Keratinocyte (primary cell): ENCODE results near the gene TEAD4. TPM values are rescaled to one million over a fixed set of nuclear protein-coding genes. Genes with fewer than 3 reads are reported as not detected.

Source experiments
- DNase-seq: peaks from one replicate; pipeline ENCODE4 v3.0.0-alpha.2; 2011; ENCODE audit warnings: low read depth, missing footprints, low spot score
- FAIRE-seq: peaks from 2 replicates; lab custom pipeline; 2011; peaks lifted over from hg19 to GRCh38; lab: Jason Lieb, UNC
- H2AFZ ChIP-seq: 2 replicates; pipeline ENCODE4 v1.6.0; 2012; ENCODE audit warnings: low read length, control low read depth, inconsistent platforms; ENCODE audit not compliant: control insufficient read depth
- H3K27ac ChIP-seq: 2 replicates; pipeline ENCODE4 v1.5.1; 2011; ENCODE audit warnings: low read length; ENCODE audit not compliant: control insufficient read depth, insufficient read depth
- H3K27me3 ChIP-seq: 3 replicates; pipeline ENCODE4 v1.6.0; 2011; ENCODE audit warnings: low read length; ENCODE audit not compliant: control insufficient read depth, insufficient read depth; ENCODE audit errors: extremely low read depth
- H3K36me3 ChIP-seq, 2 experiments: 2 replicates in 1 of 2; 3 replicates in 1 of 2; pipeline ENCODE4 v1.5.1; 2011; ENCODE audit warnings: low read length in 2 of 2, mild to moderate bottlenecking in 1 of 2; ENCODE audit not compliant: control insufficient read depth in 2 of 2, insufficient read depth in 2 of 2; ENCODE audit errors: extremely low read depth in 1 of 2
- H3K4me1 ChIP-seq: 3 replicates; pipeline ENCODE4 v1.5.1; 2011; ENCODE audit warnings: low read length; ENCODE audit not compliant: control insufficient read depth, insufficient read depth; ENCODE audit errors: extremely low read depth
- H3K4me2 ChIP-seq: 3 replicates; pipeline ENCODE4 v1.6.0; 2011; ENCODE audit warnings: low read depth, low read length; ENCODE audit not compliant: control insufficient read depth, insufficient read depth; ENCODE audit errors: extremely low read depth
- H3K4me3 ChIP-seq, 3 experiments: fragments of 200-600 bp in 1 of 3; sonication (generic) in 1 of 3; 2 replicates in 2 of 3; 3 replicates in 1 of 3; pipeline ENCODE4 v1.5.1; 2011 to 2016; ENCODE audit warnings: low read length in 3 of 3, mild to moderate bottlenecking in 3 of 3, control low read depth in 2 of 3, inconsistent platforms in 1 of 3, low read depth in 1 of 3, mixed read lengths in 1 of 3, mixed run types in 1 of 3, moderate library complexity in 1 of 3; ENCODE audit not compliant: control insufficient read depth in 2 of 3, insufficient read depth in 2 of 3; ENCODE audit errors: extremely low read depth in 1 of 3
- H3K79me2 ChIP-seq: 2 replicates; pipeline ENCODE4 v1.6.0; 2012; ENCODE audit warnings: low read length; ENCODE audit not compliant: control insufficient read depth, insufficient read depth
- H3K9ac ChIP-seq: 3 replicates; pipeline ENCODE4 v1.6.0; 2011; ENCODE audit warnings: low read length; ENCODE audit not compliant: control insufficient read depth, insufficient read depth; ENCODE audit errors: extremely low read depth
- H3K9me1 ChIP-seq: 3 replicates; pipeline ENCODE4 v1.6.0; 2011; ENCODE audit warnings: low read length; ENCODE audit not compliant: control insufficient read depth, insufficient read depth; ENCODE audit errors: extremely low read depth
- H3K9me3 ChIP-seq: 2 replicates; pipeline ENCODE4 v1.5.1; 2012; ENCODE audit warnings: low read depth, low read length; ENCODE audit not compliant: control insufficient read depth
- H4K20me1 ChIP-seq: 3 replicates; pipeline ENCODE4 v1.6.0; 2011; ENCODE audit warnings: low read length; ENCODE audit not compliant: control insufficient read depth, insufficient read depth; ENCODE audit errors: extremely low read depth
- CTCF ChIP-seq, 3 experiments: IDR thresholded peaks in 1 of 3; conservative IDR thresholded peaks in 1 of 3; optimal IDR thresholded peaks in 1 of 3; 2 replicates in 2 of 3; 3 replicates in 1 of 3; pipeline versions ENCODE3 to v1.5.1; 2011; ENCODE audit warnings: low read length in 3 of 3, mild to moderate bottlenecking in 3 of 3, moderate library complexity in 2 of 3, control low read depth in 1 of 3, inconsistent platforms in 1 of 3; ENCODE audit not compliant: insufficient read depth in 2 of 3; ENCODE audit errors: extremely low read depth in 1 of 3
- EZH2 ChIP-seq: IDR thresholded peaks from one replicate; pipeline ENCODE4 v1.6.1; 2012; ENCODE audit warnings: inconsistent platforms, mild to moderate bottlenecking, low read length, moderate library complexity
- dilution Hi-C: fragments of 300-500 bp; cut with MboI; formaldehyde crosslinking; loops from one replicate; pipeline ENCODE4 v1.7.0; 2020; ENCODE audit warnings: low sequenced_read_pairs; ENCODE audit not compliant: extremely low pct_ligation_motif_present
- polyA plus RNA-seq, 5 experiments: library from polyadenylated mRNA; depleted of rRNA in 3 of 5; stranded (reverse) in 3 of 5; stranded (forward) in 1 of 5; unstranded in 1 of 5; fragments of >200 nt; gene quantifications; 1 replicate in 1 of 5; 2 replicates in 3 of 5; 3 replicates in 1 of 5; pipeline versions ENCODE4 v1.2.1 to v1.2.3, GENCODE V29; 2011 to 2012; ENCODE audit warnings: missing spikeins in 2 of 5, low read depth in 1 of 5, low replicate concordance in 1 of 5

Gene TEAD4
- polyA plus RNA-seq, 1 donor (not counting 4 experiments of a cell fraction or from before 2014, with no cell fraction given): 8.1 TPM

- Histone ChIP-seq H3K27ac (no peak overlapping the region), H3K36me3 (peaks cover 17 to 21% of the 10 kb centered on the region in 2 experiments), H2AFZ (no peak overlapping the region), H3K9ac (no peak overlapping the region), H3K4me2 (no peak overlapping the region), H4K20me1 (no peaks in the 10 kb centered on the region), H3K4me1 (no peaks in the 10 kb centered on the region), H3K27me3 (no peaks in the 10 kb centered on the region), H3K79me2 (no peaks in the 10 kb centered on the region), H3K4me3 (no peak overlapping the region), H3K9me1 (no peaks in the 10 kb centered on the region), H3K9me3 (no peaks in the 10 kb centered on the region)
- FAIRE-seq (no peak), DNase-seq (no peak)
- dilution Hi-C loops: no loop called here
- TF ChIP-seq CTCF (optimal IDR thresholded peaks at IDR 0.05 in 1 of 3, IDR thresholded peaks at IDR 0.05 in 1 of 3, conservative IDR thresholded peaks at IDR 0.05 in 1 of 3; ENCODE audit: extremely low read depth in 1 of 3, insufficient read depth in 2 of 3, low read length in 3 of 3): no peak
- no peak for TF ChIP-seq EZH2
These were observed 21.7 kb upstream of the TEAD4 start for GRCh38 chr12:2937500-2937899.

GRCh38 chr12:2939191-2939590 is 20.0 kb upstream of the TEAD4 start:
- no peaks in the 10 kb centered on the region for H3K9me1 ChIP-seq
- H3K27me3 ChIP-seq: no peaks in the 10 kb centered on the region
- no peak overlapping the region for H2AFZ ChIP-seq
- H3K4me3 ChIP-seq: no peak overlapping the region
- no peaks in the 10 kb centered on the region for H3K4me1 ChIP-seq
- H3K27ac ChIP-seq: no peak overlapping the region
- no peaks in the 10 kb centered on the region for H3K9me3 ChIP-seq
- dilution Hi-C loops: no loop called here
- DNase-seq: no peak
- no peaks in the 10 kb centered on the region for H4K20me1 ChIP-seq
- FAIRE-seq: no peak
- TF ChIP-seq EZH2: no peak
- H3K36me3 ChIP-seq: peaks cover 17 to 19% of the 10 kb centered on the region in 2 experiments
- H3K79me2 ChIP-seq: no peaks in the 10 kb centered on the region
- H3K9ac ChIP-seq: no peak overlapping the region
- no peak overlapping the region for H3K4me2 ChIP-seq

- no peak overlapping the region for H3K4me3 ChIP-seq
- H3K4me2 ChIP-seq: no peak overlapping the region
- no peaks in the 10 kb centered on the region for H3K79me2 ChIP-seq
- no peak overlapping the region for H3K9ac ChIP-seq
- FAIRE-seq: no peak
- peaks cover 13 to 16% of the 10 kb centered on the region in 2 experiments for H3K36me3 ChIP-seq
- no peak for DNase-seq
- H3K4me1 ChIP-seq: peaks cover 2% of the 10 kb centered on the region
- no peaks in the 10 kb centered on the region for H3K27me3 ChIP-seq
- no peaks in the 10 kb centered on the region for H4K20me1 ChIP-seq
- H3K27ac ChIP-seq: no peak overlapping the region
- no peak for TF ChIP-seq CTCF (optimal IDR thresholded peaks at IDR 0.05 in 1 of 3, IDR thresholded peaks at IDR 0.05 in 1 of 3, conservative IDR thresholded peaks at IDR 0.05 in 1 of 3; ENCODE audit: extremely low read depth in 1 of 3, insufficient read depth in 2 of 3, low read length in 3 of 3)
- TF ChIP-seq EZH2: no peak
- H3K9me1 ChIP-seq: no peaks in the 10 kb centered on the region
- H3K9me3 ChIP-seq: no peaks in the 10 kb centered on the region
- H2AFZ ChIP-seq: no peak overlapping the region
- dilution Hi-C loops: no loop called here
These were observed 18.6 kb upstream of the TEAD4 start for GRCh38 chr12:2940564-2940963.
